ENCODE measurements around the gene EPB41.

DNA sequence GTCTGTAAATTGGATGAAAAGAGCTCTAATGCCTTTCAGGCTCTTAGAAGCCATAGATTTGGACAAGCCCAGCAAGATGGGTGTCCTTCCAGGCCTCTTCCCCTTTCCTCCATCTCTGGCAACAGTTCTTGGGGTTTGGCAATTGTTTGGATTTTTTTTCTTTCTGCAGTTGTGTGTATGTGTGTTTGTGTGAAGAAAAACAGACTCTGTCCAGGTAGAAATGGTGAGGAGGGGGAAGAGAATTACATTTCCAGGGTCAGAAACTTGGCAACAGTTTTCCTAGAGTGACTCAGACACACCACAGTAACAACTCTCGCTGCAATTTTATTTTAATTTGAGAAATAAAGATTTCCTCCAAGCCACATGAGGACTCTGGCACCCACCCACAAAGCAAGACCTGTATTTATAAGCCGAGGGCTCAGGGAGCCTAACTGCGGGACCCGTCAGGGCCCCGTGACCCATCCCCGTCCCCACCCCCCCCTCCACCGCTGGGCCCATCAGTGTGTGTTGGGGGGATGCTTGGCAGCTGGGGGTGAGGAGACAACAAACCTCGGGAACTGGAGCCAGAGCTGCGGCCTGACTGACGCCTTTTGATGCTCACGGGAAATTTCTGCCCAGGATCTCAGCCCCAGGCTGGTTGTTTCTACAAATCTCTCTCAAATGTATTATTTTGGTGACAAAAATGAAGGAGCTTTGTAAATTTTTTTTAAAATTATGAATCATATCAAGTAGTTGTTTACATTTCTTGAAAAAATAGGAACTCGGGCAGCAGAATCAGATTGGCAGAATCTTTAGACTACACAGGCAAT, 205.0 kb downstream of the EPB41 start:
- TF ChIP-seq, protein P1, sequence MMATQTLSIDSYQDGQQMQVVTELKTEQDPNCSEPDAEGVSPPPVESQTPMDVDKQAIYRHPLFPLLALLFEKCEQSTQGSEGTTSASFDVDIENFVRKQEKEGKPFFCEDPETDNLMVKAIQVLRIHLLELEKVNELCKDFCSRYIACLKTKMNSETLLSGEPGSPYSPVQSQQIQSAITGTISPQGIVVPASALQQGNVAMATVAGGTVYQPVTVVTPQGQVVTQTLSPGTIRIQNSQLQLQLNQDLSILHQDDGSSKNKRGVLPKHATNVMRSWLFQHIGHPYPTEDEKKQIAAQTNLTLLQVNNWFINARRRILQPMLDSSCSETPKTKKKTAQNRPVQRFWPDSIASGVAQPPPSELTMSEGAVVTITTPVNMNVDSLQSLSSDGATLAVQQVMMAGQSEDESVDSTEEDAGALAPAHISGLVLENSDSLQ (IDR thresholded peaks at IDR 0.05) = no peak
- TF ChIP-seq ELF4 (IDR thresholded peaks at IDR 0.05) = no peak
- no peak for TF ChIP-seq ARNT (IDR thresholded peaks at IDR 0.05)
- no peak for TF ChIP-seq BHLHE40 (IDR thresholded peaks at IDR 0.05; ENCODE audit: borderline replicate concordance)
- TF ChIP-seq FOXM1 (IDR thresholded peaks at IDR 0.05; ENCODE audit: borderline replicate concordance) = no peak
